HG03457 (cell line): ENCODE data around the gene NFYA.

Experiments
- ATAC-seq: cut with Tn5 transposase; IDR thresholded peaks from one replicate; pipeline ENCODE4 v1.9.1; 2021; ENCODE audit warnings: moderate number of reproducible peaks; ENCODE audit not compliant: unreplicated experiment

Gene NFYA

GRCh38 chr6:41045664-41046063, 27.1 kb upstream of the NFYA start:
- ATAC-seq, result no peak

- ATAC-seq, result no peak
These were observed 26.7 kb upstream of the NFYA start for GRCh38 chr6:41046084-41046483.

- ATAC-seq, result no peak
These were observed 25.5 kb upstream of the NFYA start for GRCh38 chr6:41047306-41047705.

GRCh38 chr6:41047745-41048732, 24.7 kb upstream of the NFYA start:
- ATAC-seq, result no peak

- ATAC-seq, result no peak
These were observed 23.3 kb upstream of the NFYA start for GRCh38 chr6:41049521-41049920.

GRCh38 chr6:41049955-41050354, 22.8 kb upstream of the NFYA start:
- no peak for ATAC-seq

- ATAC-seq, result no peak
These were observed 22.2 kb upstream of the NFYA start for GRCh38 chr6:41050536-41050935.

- ATAC-seq, result no peak
These were observed 20.9 kb upstream of the NFYA start for GRCh38 chr6:41051873-41052272.

GRCh38 chr6:41053041-41053440, 19.7 kb upstream of the NFYA start, which contains the start of gene APOBEC2:
Gene APOBEC2, plus strand, starts transcription at chr6:41053202. Its CDS starts 146 bp downstream, at chr6:41053348.
- ATAC-seq, result no peak

GRCh38 chr6:41054511-41054910, 18.3 kb upstream of the NFYA start:
- ATAC-seq, result no peak

GRCh38 chr6:41055149-41055548, 17.6 kb upstream of the NFYA start:
- no peak for ATAC-seq

GRCh38 chr6:41056768-41057490, 15.8 kb upstream of the NFYA start:
- ATAC-seq, result no peak

- no peak for ATAC-seq
These were observed 14.0 kb upstream of the NFYA start for GRCh38 chr6:41058783-41059181.

- ATAC-seq, result no peak
These were observed 13.2 kb upstream of the NFYA start for GRCh38 chr6:41059556-41059955.

- no peak for ATAC-seq
These were observed 11.5 kb upstream of the NFYA start for GRCh38 chr6:41061196-41061726.

GRCh38 chr6:41062056-41062455, 10.7 kb upstream of the NFYA start:
- no peak for ATAC-seq

GRCh38 chr6:41063884-41064285, 8.9 kb upstream of the NFYA start:
- no peak for ATAC-seq

GRCh38 chr6:41064841-41065240, 7.9 kb upstream of the NFYA start:
- no peak for ATAC-seq

GRCh38 chr6:41065550-41066026, 7.2 kb upstream of the NFYA start:
- no peak for ATAC-seq

- no peak for ATAC-seq
These were observed 5.9 kb upstream of the NFYA start for GRCh38 chr6:41066867-41067304.

GRCh38 chr6:41071501-41071922, 1.3 kb upstream of the NFYA start:
- ATAC-seq, result peak; percentile 27
